Stomach (tissue), 4 donors: ENCODE results near the gene MARK1.

Source experiments
- POLR2AphosphoS5 ChIP-seq, 3 donors: sonication (generic); formaldehyde crosslinking; IDR thresholded peaks; one replicate each; pipeline ENCODE4 v1.6.1; 2016; ENCODE audit warnings: antibody characterized with exemption in 3 of 3
- TF ChIP-seq, protein P1 (sequence below), 7 experiments: fragments of 450-650 bp in 4 of 7; fragments of 200-600 bp in 3 of 7; sonication (generic) in 3 of 7; IDR thresholded peaks; one replicate each; pipeline ENCODE4 v1.5.1; 2016 to 2019; ENCODE audit warnings: antibody characterized with exemption in 7 of 7, control low read depth in 2 of 7, mild to moderate bottlenecking in 1 of 7

DNA sequence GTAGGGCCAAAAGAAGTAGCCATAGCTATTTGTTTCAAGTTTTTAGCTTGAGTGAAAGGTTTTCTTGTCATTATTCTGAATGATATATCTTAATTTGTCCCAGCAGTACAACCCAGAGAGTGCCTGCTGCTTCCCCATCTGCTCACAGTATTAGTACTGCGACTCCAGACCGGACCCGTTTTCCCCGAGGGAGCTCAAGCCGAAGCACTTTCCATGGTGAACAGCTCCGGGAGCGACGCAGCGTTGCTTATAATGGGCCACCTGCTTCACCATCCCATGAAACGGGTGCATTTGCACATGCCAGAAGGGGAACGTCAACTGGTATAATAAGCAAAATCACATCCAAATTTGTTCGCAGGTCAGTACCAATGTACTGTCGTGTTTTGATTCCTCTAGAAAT is 125.1 kb downstream of the MARK1 start:
- TF ChIP-seq, protein P1, sequence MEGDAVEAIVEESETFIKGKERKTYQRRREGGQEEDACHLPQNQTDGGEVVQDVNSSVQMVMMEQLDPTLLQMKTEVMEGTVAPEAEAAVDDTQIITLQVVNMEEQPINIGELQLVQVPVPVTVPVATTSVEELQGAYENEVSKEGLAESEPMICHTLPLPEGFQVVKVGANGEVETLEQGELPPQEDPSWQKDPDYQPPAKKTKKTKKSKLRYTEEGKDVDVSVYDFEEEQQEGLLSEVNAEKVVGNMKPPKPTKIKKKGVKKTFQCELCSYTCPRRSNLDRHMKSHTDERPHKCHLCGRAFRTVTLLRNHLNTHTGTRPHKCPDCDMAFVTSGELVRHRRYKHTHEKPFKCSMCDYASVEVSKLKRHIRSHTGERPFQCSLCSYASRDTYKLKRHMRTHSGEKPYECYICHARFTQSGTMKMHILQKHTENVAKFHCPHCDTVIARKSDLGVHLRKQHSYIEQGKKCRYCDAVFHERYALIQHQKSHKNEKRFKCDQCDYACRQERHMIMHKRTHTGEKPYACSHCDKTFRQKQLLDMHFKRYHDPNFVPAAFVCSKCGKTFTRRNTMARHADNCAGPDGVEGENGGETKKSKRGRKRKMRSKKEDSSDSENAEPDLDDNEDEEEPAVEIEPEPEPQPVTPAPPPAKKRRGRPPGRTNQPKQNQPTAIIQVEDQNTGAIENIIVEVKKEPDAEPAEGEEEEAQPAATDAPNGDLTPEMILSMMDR (IDR thresholded peaks at IDR 0.05): no peak
- no peak for TF ChIP-seq POLR2AphosphoS5 (IDR thresholded peaks at IDR 0.05)
